Measurements from ENCODE around the gene CIRBP. TPM values are rescaled to one million over a fixed set of nuclear protein-coding genes. Genes with fewer than 3 reads are reported as not detected.
A peak's percentile ranks its signal among the peaks of the same experiment; 100 is the strongest.

The CIRBP gene
- total and polyA plus RNA-seq, 2 of the 13 experiments (the other 11 are each of a cell fraction or from before 2014, with no cell fraction given), result 133 to 140 TPM

- TF ChIP-seq, protein P1, sequence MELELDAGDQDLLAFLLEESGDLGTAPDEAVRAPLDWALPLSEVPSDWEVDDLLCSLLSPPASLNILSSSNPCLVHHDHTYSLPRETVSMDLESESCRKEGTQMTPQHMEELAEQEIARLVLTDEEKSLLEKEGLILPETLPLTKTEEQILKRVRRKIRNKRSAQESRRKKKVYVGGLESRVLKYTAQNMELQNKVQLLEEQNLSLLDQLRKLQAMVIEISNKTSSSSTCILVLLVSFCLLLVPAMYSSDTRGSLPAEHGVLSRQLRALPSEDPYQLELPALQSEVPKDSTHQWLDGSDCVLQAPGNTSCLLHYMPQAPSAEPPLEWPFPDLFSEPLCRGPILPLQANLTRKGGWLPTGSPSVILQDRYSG (CRISPR knock-in tag; IDR thresholded peaks at IDR 0.05), result no peak; the same call in 1 of the 2 replicates
- TF ChIP-seq POGK (CRISPR knock-in tag; conservative IDR thresholded peaks at IDR 0.05) (0 out of 2 replicates have a peak, but pooled peaks have one; percentile 61), ZNF879 (CRISPR knock-in tag; IDR thresholded peaks at IDR 0.05) (no peak), NR3C1 (CRISPR knock-in tag; IDR thresholded peaks at IDR 0.05) (no peak), SOX6 (IDR thresholded peaks at IDR 0.05) (no peak), SOX6 (CRISPR knock-in tag; IDR thresholded peaks at IDR 0.05) (peak; percentile 68), ZMYM2 (CRISPR knock-in tag; IDR thresholded peaks at IDR 0.05) (0 out of 2 replicates have a peak, but pooled peaks have one; percentile 26), ZNF138 (CRISPR knock-in tag; IDR thresholded peaks at IDR 0.05; ENCODE audit: low read depth) (0 out of 2 replicates have a peak, but pooled peaks have one; percentile 3), SOX5 (CRISPR knock-in tag; IDR thresholded peaks at IDR 0.05; ENCODE audit: borderline replicate concordance) (0 out of 2 replicates have a peak, but pooled peaks have one; percentile 43), ZNF710 (CRISPR knock-in tag; IDR thresholded peaks at IDR 0.05; ENCODE audit: borderline replicate concordance) (0 out of 2 replicates have a peak, but pooled peaks have one; percentile 68), ATM (IDR thresholded peaks at IDR 0.05; ENCODE audit: borderline replicate concordance) (no peak), TFDP2 (CRISPR knock-in tag; IDR thresholded peaks at IDR 0.05) (peak; percentile 28), ZNF546 (CRISPR knock-in tag; conservative IDR thresholded peaks at IDR 0.05) (peak; percentile 72), REL (CRISPR knock-in tag; conservative IDR thresholded peaks at IDR 0.05) (peak; percentile 17; the same call in 1 of the 2 replicates), ZNF7 (CRISPR knock-in tag; IDR thresholded peaks at IDR 0.05) (no peak), ZFP36L1 (CRISPR knock-in tag; IDR thresholded peaks at IDR 0.05) (peak; percentile 87; the same call in 1 of the 2 replicates), ARID5B (CRISPR knock-in tag; IDR thresholded peaks at IDR 0.05) (peak; percentile 62), ZNF644 (CRISPR knock-in tag; IDR thresholded peaks at IDR 0.05; ENCODE audit: low read depth) (no peak), ZNF792 (CRISPR knock-in tag; IDR thresholded peaks at IDR 0.05) (0 out of 2 replicates have a peak, but pooled peaks have one; percentile 28), TP53 (CRISPR knock-in tag; conservative IDR thresholded peaks at IDR 0.05) (0 out of 2 replicates have a peak, but pooled peaks have one; percentile 29)
These were observed 2.8 kb upstream of the CIRBP start (continued) for GRCh38 chr19:1266129-1266915.

Data from HepG2 (cell line).